GM23248 (cell line): ENCODE measurements around the gene HSPB2. TPM values are rescaled to one million over a fixed set of nuclear protein-coding genes. Genes with fewer than 3 reads are reported as not detected.
A peak's percentile ranks its signal among the peaks of the same experiment; 100 is the strongest.

Source experiments
- DNase-seq: peaks from one replicate; pipeline ENCODE4 v3.0.0-alpha.2; 2015
- H2AFZ ChIP-seq: fragments of 200-600 bp; sonication (generic); 2 replicates; pipeline ENCODE4 v1.6.1; 2016; ENCODE audit warnings: antibody characterized with exemption
- H3F3A ChIP-seq: fragments of 200-600 bp; sonication (generic); 2 replicates; pipeline ENCODE4 v1.6.1; 2016; ENCODE audit warnings: mild to moderate bottlenecking, antibody characterized with exemption, mixed run types; ENCODE audit not compliant: insufficient read depth
- H3K27ac ChIP-seq: fragments of 200-600 bp; sonication (generic); 2 replicates; pipeline ENCODE4 v1.5.1; 2016; ENCODE audit warnings: mild to moderate bottlenecking
- H3K27me3 ChIP-seq: fragments of 200-600 bp; sonication (generic); replicated peaks from 2 replicates; pipeline ENCODE4 v1.6.1; 2016; ENCODE audit warnings: mild to moderate bottlenecking; ENCODE audit not compliant: insufficient read depth
- H3K36me3 ChIP-seq: fragments of 200-600 bp; sonication (generic); 2 replicates; pipeline ENCODE4 v1.6.1; 2016; ENCODE audit warnings: low read depth, mild to moderate bottlenecking
- H3K4me1 ChIP-seq: fragments of 200-600 bp; sonication (generic); 2 replicates; pipeline ENCODE4 v1.6.1; 2016; ENCODE audit warnings: mild to moderate bottlenecking; ENCODE audit not compliant: insufficient read depth
- H3K4me2 ChIP-seq: fragments of 200-600 bp; sonication (generic); one replicate; pipeline ENCODE4 v1.6.1; 2016; ENCODE audit warnings: mild to moderate bottlenecking; ENCODE audit not compliant: unreplicated experiment
- H3K4me3 ChIP-seq: fragments of 200-600 bp; sonication (generic); 2 replicates; pipeline ENCODE4 v1.5.1; 2016; ENCODE audit warnings: mild to moderate bottlenecking
- H3K79me2 ChIP-seq: fragments of 200-600 bp; sonication (generic); 2 replicates; pipeline ENCODE4 v1.6.1; 2016; ENCODE audit warnings: mild to moderate bottlenecking; ENCODE audit not compliant: insufficient read depth
- H3K9ac ChIP-seq: fragments of 200-600 bp; sonication (generic); 2 replicates; pipeline ENCODE4 v1.6.1; 2016; ENCODE audit warnings: mild to moderate bottlenecking
- H3K9me2 ChIP-seq: fragments of 200-600 bp; sonication (generic); 2 replicates; pipeline ENCODE4 v1.6.1; 2016; ENCODE audit warnings: mixed run types, mild to moderate bottlenecking, moderate library complexity; ENCODE audit not compliant: insufficient read depth
- H3K9me3 ChIP-seq: fragments of 200-600 bp; sonication (generic); one replicate; pipeline ENCODE4 v1.6.1; 2017; ENCODE audit warnings: low read depth
- H4K20me1 ChIP-seq: fragments of 200-600 bp; sonication (generic); 2 replicates; pipeline ENCODE4 v1.6.0; 2016; ENCODE audit not compliant: insufficient read depth
- EZH2 ChIP-seq: fragments of 200-600 bp; sonication (generic); IDR thresholded peaks from 2 replicates; pipeline ENCODE4 v1.6.1; 2018; ENCODE audit warnings: antibody characterized with exemption, mild to moderate bottlenecking; ENCODE audit not compliant: insufficient read depth, poor library complexity, severe bottlenecking
- EZH2phosphoT487 ChIP-seq: fragments of 200-600 bp; sonication (generic); IDR thresholded peaks from 2 replicates; pipeline ENCODE4 v1.6.1; 2018; ENCODE audit warnings: antibody characterized with exemption, moderate library complexity, mild to moderate bottlenecking, low read depth; ENCODE audit not compliant: insufficient read depth
- WGBS, 2 experiments: methylation state at CpG; one replicate each; pipeline ENCODE4 v1.1.6; 2015 to 2017; ENCODE audit warnings: low lambda C conversion rate in 2 of 2, low coverage in 1 of 2; ENCODE audit errors: missing lambda C conversion rate in 2 of 2; 5-methylcytosine and 5-hydroxymethylcytosine counted together
- in situ Hi-C: fragments of 300-500 bp; cut with MboI; formaldehyde crosslinking; loops from 2 replicates; pipeline ENCODE4 v1.15.0; 2020
- polyA plus RNA-seq: library from polyadenylated mRNA; unstranded; fragments of >200 nt; fragmentation: Nextera tagmentation; extraction: Ambion mirVana; gene quantifications from 2 replicates; pipeline ENCODE4 v1.2.1, GENCODE V29; 2016
- total RNA-seq: library from RNA; depleted of rRNA; stranded (reverse); fragments of >200 nt; shearing (Covaris generic); gene quantifications from 2 replicates; pipeline ENCODE4 v1.2.3, GENCODE V29; 2014

The HSPB2 gene
- total and polyA plus RNA-seq, 2 experiments from 2014 or later = 1.2 to 8.4 TPM

DNA sequence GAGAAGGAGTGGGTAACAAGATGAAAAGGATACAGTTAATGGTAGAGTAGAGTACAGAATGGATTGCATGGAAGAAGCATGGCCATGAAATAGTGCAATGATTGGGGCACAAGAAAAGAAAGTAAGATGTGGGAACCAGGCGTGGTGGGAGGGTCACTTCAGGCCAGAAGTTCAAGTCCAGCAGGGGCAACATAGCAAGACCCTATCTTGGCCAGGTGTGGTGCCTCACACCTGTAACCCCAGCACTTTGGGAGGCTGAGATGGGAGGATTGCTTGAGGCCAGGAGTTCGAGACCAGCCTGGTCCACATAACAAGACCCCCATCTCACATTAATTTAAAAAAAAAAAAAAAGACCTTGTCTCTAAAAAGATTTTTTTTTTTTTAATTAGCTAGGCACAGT lies 4.8 kb downstream of the HSPB2 start:
- H3F3A ChIP-seq = peaks cover 10% of the 10 kb centered on the region
- in situ Hi-C loops = no loop called here

DNA sequence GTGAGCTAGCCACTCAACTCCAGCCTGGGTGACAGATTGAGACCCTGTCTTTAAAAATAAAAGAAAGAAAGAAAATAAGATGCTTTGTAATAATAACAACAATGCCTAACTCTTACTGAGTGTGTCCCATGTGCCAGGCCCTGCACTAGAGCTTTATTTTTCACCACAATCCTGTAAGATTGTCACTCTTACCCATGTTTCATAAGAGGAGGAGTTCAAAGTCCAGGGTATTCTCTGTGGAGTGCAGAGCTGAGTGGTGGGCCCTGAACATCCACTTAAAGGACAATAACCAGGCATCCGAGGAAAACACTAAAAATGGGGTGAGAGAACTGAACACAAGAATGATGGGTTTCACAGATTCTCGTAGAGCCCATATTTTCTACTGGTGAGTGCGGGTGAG lies 5.3 kb downstream of the HSPB2 start:
- H2AFZ ChIP-seq = no peak overlapping the region
- WGBS, 2 experiments = 93 to 98% methylated on average over 3 of the region's 3 CpGs

More for the DNA sequence above, 4.8 kb downstream of the HSPB2 start:
- no peaks in the 10 kb centered on the region for H4K20me1 ChIP-seq
- no peak overlapping the region for H3K4me3 ChIP-seq
- H3K9me2 ChIP-seq = no peaks in the 10 kb centered on the region
- H3K27ac ChIP-seq = no peak overlapping the region
- TF ChIP-seq EZH2 (no peak), EZH2phosphoT487 (no peak)
- no peak overlapping the region for H2AFZ ChIP-seq
- peaks cover 22% of the 10 kb centered on the region for H3K79me2 ChIP-seq
- no peak overlapping the region for H3K4me2 ChIP-seq
- no peak for DNase-seq
- H3K27me3 ChIP-seq = no peaks in the 10 kb centered on the region
- H3K9me3 ChIP-seq = no peaks in the 10 kb centered on the region
- no peak overlapping the region for H3K9ac ChIP-seq
- peaks cover 30% of the 10 kb centered on the region for H3K4me1 ChIP-seq
- WGBS, 2 experiments = 88 to 97% methylated on average over 2 of the region's 2 CpGs
- no peaks in the 10 kb centered on the region for H3K36me3 ChIP-seq

DNA sequence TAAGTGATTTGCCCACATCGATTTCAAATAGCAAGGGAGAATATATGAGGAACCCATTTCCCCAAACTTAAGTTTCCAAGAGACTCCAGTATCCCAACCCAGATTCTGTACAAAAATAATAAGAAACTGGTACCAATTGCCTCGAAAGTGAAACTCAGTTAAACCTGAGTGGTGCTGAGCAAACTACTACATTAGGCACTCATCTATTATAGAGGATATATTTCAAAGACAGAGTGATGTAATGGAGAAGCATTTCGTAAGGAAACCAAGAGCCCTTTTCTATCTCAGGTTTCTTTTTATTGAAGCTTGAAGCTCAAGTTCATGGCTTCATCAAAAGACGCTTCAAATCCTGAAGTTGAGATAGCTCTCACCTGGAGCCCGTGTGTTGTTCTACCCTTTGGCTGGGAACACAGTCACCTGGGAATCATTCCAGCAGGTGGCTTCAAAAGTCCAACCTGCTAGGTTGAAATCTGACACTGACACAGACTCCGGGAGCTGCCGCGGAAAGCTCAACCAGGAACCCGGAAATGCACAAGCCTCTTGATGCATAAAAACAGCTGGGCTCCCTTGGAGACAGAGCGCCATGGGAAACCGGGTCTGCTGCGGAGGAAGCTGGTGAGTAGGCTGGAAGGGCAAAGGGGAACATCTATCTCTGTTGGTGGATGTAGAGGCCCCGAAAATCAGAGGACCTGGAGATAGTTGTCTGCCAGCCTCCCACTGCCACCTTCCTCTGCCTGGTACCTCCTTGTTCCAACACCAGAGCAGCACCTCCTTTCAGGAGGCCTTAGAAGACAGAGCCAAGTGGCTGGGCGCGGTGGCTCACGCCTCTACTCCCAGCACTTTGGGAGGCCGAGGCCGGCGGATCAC lies 6.1 kb downstream of the HSPB2 start, which contains the start of gene C11orf52:
Gene C11orf52 (plus strand): TSS at position 524 of the 867 bp plus-strand sequence. CDS start 60 bp downstream, at position 584.
- in situ Hi-C loops = no loop called here

More for the DNA sequence above, 5.3 kb downstream of the HSPB2 start:
- Histone ChIP-seq H3K27ac (no peak overlapping the region), H3K79me2 (peaks cover 22% of the 10 kb centered on the region), H3K4me2 (no peak overlapping the region), H3K9me3 (no peaks in the 10 kb centered on the region), H3K9me2 (no peaks in the 10 kb centered on the region), H3K36me3 (no peaks in the 10 kb centered on the region), H3K4me1 (peaks cover 34% of the 10 kb centered on the region), H3K4me3 (no peak overlapping the region), H3K9ac (no peak overlapping the region), H3K27me3 (no peaks in the 10 kb centered on the region), H3F3A (peaks cover 14% of the 10 kb centered on the region), H4K20me1 (no peaks in the 10 kb centered on the region)
- DNase-seq = no peak
- TF ChIP-seq EZH2phosphoT487 (no peak), EZH2 (no peak)
- in situ Hi-C loops = no loop called here

DNA sequence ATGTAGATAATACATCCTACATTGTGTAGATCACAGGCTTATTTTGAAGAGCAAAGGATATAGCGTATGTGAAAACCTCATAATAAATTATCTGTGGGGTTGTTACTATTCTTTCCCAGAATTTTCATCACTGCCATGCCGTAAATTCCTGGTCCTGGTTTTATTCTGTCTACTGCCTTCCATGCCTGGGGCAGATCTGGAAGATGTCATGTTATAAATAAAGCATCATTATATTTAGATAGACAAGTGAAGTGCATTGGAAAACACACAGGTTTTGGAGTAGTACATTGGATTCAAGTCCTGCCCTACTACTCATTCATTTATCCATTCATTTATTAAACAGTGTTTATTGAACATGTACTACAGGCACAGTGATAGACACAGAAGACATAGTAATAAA lies 8.4 kb downstream of the HSPB2 start:
- H3K4me3 ChIP-seq = no peak overlapping the region
- peaks cover 30% of the 10 kb centered on the region for H3K4me1 ChIP-seq
- H3K27me3 ChIP-seq = no peaks in the 10 kb centered on the region
- no peak for DNase-seq
- in situ Hi-C loops = no loop called here
- peaks cover 28% of the 10 kb centered on the region for H3F3A ChIP-seq
- H4K20me1 ChIP-seq = no peaks in the 10 kb centered on the region
- TF ChIP-seq EZH2 (no peak), EZH2phosphoT487 (no peak)
- no peak overlapping the region for H2AFZ ChIP-seq
- 96 to 100% methylated on average over 2 of the region's 2 CpGs for WGBS, 2 experiments
- H3K9ac ChIP-seq = no peak overlapping the region
- no peak overlapping the region for H3K4me2 ChIP-seq
- H3K9me2 ChIP-seq = no peaks in the 10 kb centered on the region
- H3K79me2 ChIP-seq = 0 out of 2 replicates have a peak, but pooled peaks cover under 1% of the 10 kb centered on the region
- no peak overlapping the region for H3K27ac ChIP-seq
- no peaks in the 10 kb centered on the region for H3K9me3 ChIP-seq
- H3K36me3 ChIP-seq = no peaks in the 10 kb centered on the region

More for the DNA sequence above, 6.1 kb downstream of the HSPB2 start, which contains the start of gene C11orf52:
- Histone ChIP-seq H3K9me3 (no peaks in the 10 kb centered on the region), H3K9ac (peak within 1 kb of the TSS; percentile 32; the same call in 1 of the 2 replicates), H4K20me1 (no peaks in the 10 kb centered on the region), H3K36me3 (no peaks in the 10 kb centered on the region), H3K4me1 (peaks cover 39% of the 10 kb centered on the region), H2AFZ (peak within 1 kb of the TSS; percentile 83), H3K79me2 (peaks cover 17% of the 10 kb centered on the region), H3K27ac (peak within 1 kb of the TSS; percentile 15), H3F3A (peaks cover 22% of the 10 kb centered on the region), H3K27me3 (no peaks in the 10 kb centered on the region), H3K4me2 (peak within 1 kb of the TSS; percentile 57), H3K4me3 (peak within 1 kb of the TSS; percentile 29; the same call in 1 of the 2 replicates), H3K9me2 (no peaks in the 10 kb centered on the region)
- TF ChIP-seq EZH2 (no peak), EZH2phosphoT487 (no peak)
- DNase-seq = peak; percentile 66
- WGBS, 2 experiments = 54% methylated on average over 19 of the region's 19 CpGs
